MG63 (cell line): ENCODE data around the gene ATP8B2. TPM values are rescaled to one million over a fixed set of nuclear protein-coding genes. Genes with fewer than 3 reads are reported as not detected.
"Not testable (repeated sequence)": the region's sequence is repeated elsewhere in the genome, so short reads cannot be mapped to it uniquely, and the experiment has no call there.

Source experiments
- DNase-seq: peaks from one replicate; pipeline ENCODE4 v3.0.0-alpha.2; 2020
- H3K27me3 ChIP-seq: fragments of 250-450 bp; sonication (Bioruptor Pico); 2 replicates; pipeline ENCODE4 v1.5.1; 2020; ENCODE audit warnings: mild to moderate bottlenecking, moderate library complexity
- H3K36me3 ChIP-seq: fragments of 250-450 bp; sonication (Bioruptor Pico); 2 replicates; pipeline ENCODE4 v1.5.1; 2020; ENCODE audit warnings: mild to moderate bottlenecking, moderate library complexity
- H3K4me3 ChIP-seq: fragments of 250-450 bp; sonication (Bioruptor Pico); 2 replicates; pipeline ENCODE4 v1.5.1; 2020; ENCODE audit warnings: mild to moderate bottlenecking, moderate library complexity
- H3K9me3 ChIP-seq: fragments of 250-450 bp; sonication (Bioruptor Pico); 2 replicates; pipeline ENCODE4 v1.5.1; 2020; ENCODE audit warnings: mild to moderate bottlenecking, moderate library complexity
- total RNA-seq: library from RNA; depleted of rRNA; stranded (reverse); fragments of >200 nt; shearing (Covaris generic); gene quantifications from 2 replicates; pipeline ENCODE4 v1.2.3, GENCODE V29; 2014; ENCODE audit warnings: low replicate concordance

The ATP8B2 gene
- total RNA-seq, 1 experiment from 2014 or later, result 74.8 TPM

GRCh38 chr1:154353966-154354365 lies 28.6 kb downstream of the ATP8B2 start:
- H3K36me3 ChIP-seq, result peaks cover 7% of the 10 kb centered on the region
- no peak overlapping the region for H3K4me3 ChIP-seq
- no peaks in the 10 kb centered on the region for H3K27me3 ChIP-seq
- DNase-seq, result no peak
- no peaks in the 10 kb centered on the region for H3K9me3 ChIP-seq

GRCh38 chr1:154358519-154358918 lies 33.2 kb downstream of the ATP8B2 start:
- H3K27me3 ChIP-seq, result no peaks in the 10 kb centered on the region
- no peaks in the 10 kb centered on the region; the same call in 1 of the 2 replicates for H3K9me3 ChIP-seq
- no peaks in the 10 kb centered on the region for H3K36me3 ChIP-seq
- no peak for DNase-seq
- no peak overlapping the region for H3K4me3 ChIP-seq

DNA sequence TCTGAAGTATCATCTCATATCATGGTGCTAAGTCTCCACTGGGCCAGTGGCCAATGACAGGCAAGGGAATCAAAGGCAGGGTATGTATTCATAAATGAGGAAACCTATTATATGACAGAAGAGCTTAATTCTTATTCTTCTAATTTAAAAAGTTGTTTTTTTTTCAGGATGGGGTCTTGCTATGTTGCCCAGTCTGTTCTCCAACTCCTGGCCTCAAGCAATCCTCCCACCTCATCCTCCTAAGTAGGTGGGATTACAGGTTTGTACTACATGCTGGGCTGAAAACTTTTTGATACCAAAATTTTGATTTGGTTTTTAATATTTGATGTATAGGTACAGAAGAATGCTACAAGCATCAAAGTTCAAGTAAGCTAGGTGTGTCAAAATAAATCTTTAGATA lies 35.0 kb downstream of the ATP8B2 start:
- H3K27me3 ChIP-seq, result no peaks in the 10 kb centered on the region
- no peak for DNase-seq
- H3K9me3 ChIP-seq, result no peaks in the 10 kb centered on the region; the same call in 1 of the 2 replicates
- no peaks in the 10 kb centered on the region for H3K36me3 ChIP-seq
- H3K4me3 ChIP-seq, result no peak overlapping the region

- not testable (repeated sequence) for DNase-seq, H3K4me3 ChIP-seq, H3K36me3 ChIP-seq, H3K9me3 ChIP-seq, H3K27me3 ChIP-seq
Observed at GRCh38 chr1:154360881-154361280, 35.6 kb downstream of the ATP8B2 start.

- DNase-seq, result no peak
- no peak overlapping the region for H3K4me3 ChIP-seq
Observed at GRCh38 chr1:154361357-154361756, 36.0 kb downstream of the ATP8B2 start.

GRCh38 chr1:154371436-154371835 lies 46.1 kb downstream of the ATP8B2 start:
- Histone ChIP-seq H3K4me3 (no peak overlapping the region), H3K9me3 (no peaks in the 10 kb centered on the region), H3K27me3 (no peaks in the 10 kb centered on the region), H3K36me3 (no peaks in the 10 kb centered on the region)
- no peak for DNase-seq

More at GRCh38 chr1:154361357-154361756, 36.0 kb downstream of the ATP8B2 start:
- Histone ChIP-seq H3K27me3 (no peaks in the 10 kb centered on the region), H3K9me3 (no peaks in the 10 kb centered on the region; the same call in 1 of the 2 replicates), H3K36me3 (no peaks in the 10 kb centered on the region)

DNA sequence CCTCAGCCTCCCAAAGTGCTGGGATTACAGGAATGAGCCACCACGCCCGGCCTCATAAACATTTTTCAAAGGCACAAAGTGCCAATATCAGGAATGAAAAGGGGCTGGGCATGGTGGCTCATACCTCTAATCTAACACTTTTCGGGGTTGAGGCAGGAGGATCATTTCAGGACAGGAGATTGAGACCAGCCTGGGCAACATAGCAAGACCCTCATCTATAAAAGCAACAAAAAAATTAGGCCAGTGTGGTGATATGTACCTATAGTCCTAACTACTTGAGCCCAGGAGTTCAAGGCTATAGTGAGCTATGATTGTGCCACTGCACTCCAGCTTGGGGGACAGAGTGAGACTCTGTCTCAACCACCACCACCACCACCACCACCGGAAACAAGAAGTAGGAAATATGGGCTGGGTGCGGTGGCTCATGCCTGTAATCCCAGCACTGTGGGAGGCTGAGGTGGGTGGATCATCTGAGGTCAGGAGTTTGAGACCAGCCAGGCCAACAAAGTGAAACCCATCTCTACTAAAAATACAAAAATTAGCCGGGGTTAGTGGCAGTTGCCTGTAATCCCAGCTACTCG lies 48.5 kb downstream of the ATP8B2 start:
- not testable (repeated sequence) for H3K4me3 ChIP-seq, H3K9me3 ChIP-seq, DNase-seq, H3K36me3 ChIP-seq, H3K27me3 ChIP-seq

DNA sequence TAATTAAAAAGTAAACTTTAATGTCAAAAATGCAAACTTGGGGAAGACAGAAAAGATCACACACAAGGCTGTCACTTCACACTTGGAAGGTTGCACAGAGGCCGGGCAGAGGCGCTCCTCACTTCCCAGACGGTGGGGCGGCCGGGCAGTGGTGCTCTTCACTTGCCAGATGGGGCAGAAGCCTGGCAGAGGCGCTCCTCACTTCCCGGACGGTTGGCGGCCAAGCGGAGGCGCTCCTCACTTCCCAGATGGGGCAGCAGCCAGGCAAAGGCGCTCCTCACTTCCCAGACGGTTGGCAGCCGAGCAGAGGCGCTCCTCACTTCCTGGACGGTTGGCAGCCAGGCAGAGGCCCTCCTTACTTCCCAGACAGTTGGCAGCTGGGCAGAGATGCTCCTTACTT lies 54.0 kb downstream of the ATP8B2 start:
- Histone ChIP-seq H3K27me3 (no peaks in the 10 kb centered on the region), H3K36me3 (no peaks in the 10 kb centered on the region), H3K9me3 (no peaks in the 10 kb centered on the region), H3K4me3 (no peak overlapping the region)
- DNase-seq, result no peak

GRCh38 chr1:154384650-154385489 lies 59.5 kb downstream of the ATP8B2 start:
- H3K27me3 ChIP-seq, result no peaks in the 10 kb centered on the region
- no peaks in the 10 kb centered on the region for H3K36me3 ChIP-seq
- H3K4me3 ChIP-seq, result no peak overlapping the region
- H3K9me3 ChIP-seq, result no peaks in the 10 kb centered on the region; the same call in 1 of the 2 replicates
- no peak for DNase-seq

- Histone ChIP-seq H3K27me3 (no peaks in the 10 kb centered on the region), H3K4me3 (no peak overlapping the region), H3K9me3 (no peaks in the 10 kb centered on the region; the same call in 1 of the 2 replicates), H3K36me3 (no peaks in the 10 kb centered on the region)
- no peak for DNase-seq
Observed at GRCh38 chr1:154386643-154387352, 61.5 kb downstream of the ATP8B2 start.

GRCh38 chr1:154391086-154391770 lies 65.9 kb downstream of the ATP8B2 start:
- H3K4me3 ChIP-seq, result no peak overlapping the region
- no peaks in the 10 kb centered on the region for H3K27me3 ChIP-seq
- no peak for DNase-seq
- H3K9me3 ChIP-seq, result peaks cover 4% of the 10 kb centered on the region
- no peaks in the 10 kb centered on the region for H3K36me3 ChIP-seq

DNA sequence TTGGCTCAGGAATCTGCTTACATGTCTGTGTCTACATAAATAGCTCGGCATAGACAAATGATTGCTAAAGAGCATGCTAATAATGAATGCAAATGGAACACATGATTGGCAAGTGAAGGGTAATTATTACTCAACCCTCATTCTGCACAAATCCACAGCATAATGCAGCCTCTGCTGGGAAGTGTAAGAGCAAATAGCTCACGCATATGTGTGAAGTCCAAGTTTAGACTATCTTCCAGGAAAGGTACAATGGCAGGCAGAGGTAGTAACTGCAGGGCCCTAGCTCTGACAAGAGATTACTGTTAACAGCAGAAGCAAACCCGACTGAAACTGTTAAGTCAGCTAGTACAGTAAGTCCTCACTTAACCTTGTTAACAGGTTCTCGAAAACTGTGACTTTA lies 72.8 kb downstream of the ATP8B2 start:
- Histone ChIP-seq H3K4me3 (no peak overlapping the region), H3K9me3 (peaks cover 5% of the 10 kb centered on the region; the same call in 1 of the 2 replicates), H3K36me3 (no peaks in the 10 kb centered on the region), H3K27me3 (no peaks in the 10 kb centered on the region)
- no peak for DNase-seq

DNA sequence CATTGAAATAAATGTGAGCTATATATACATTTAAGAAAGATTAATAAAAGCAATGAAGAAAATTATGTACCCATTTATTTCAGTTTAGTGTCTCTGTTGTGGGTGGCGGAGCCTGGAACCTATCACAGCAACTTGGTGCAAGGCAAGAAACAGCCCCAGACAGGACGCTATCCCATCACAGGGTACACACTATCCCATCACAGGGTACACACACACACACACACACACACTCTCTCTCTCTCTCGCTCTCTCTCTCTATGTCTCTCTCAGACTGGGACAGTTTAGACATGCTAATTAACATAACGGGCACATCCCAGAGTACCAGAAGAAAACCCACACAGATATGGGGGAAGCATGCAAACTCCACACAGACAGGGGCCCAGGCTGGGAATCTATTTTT lies 73.4 kb downstream of the ATP8B2 start:
- H3K36me3 ChIP-seq, result no peaks in the 10 kb centered on the region
- H3K4me3 ChIP-seq, result no peak overlapping the region
- H3K9me3 ChIP-seq, result peaks cover 5% of the 10 kb centered on the region; the same call in 1 of the 2 replicates
- no peaks in the 10 kb centered on the region for H3K27me3 ChIP-seq
- no peak for DNase-seq

DNA sequence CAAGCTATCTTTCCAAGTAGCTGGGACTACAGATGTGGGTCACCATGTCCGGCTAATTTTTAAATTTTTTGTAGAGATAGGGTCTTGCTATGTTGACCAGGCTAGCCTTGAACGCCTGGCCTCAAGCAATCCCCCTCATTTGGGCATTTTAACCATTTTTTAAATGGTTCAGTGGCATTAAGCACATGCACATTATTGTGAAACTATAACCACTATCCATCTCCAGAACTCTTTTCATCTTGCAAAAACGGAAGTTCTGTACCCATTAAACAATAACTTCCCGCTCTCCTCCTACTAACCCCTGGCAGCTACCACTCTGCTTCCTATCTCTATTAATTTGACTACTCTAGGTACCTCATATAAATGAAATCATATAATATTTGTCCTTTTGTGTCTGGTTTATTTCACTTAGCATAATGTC lies 75.1 kb downstream of the ATP8B2 start:
- no peaks in the 10 kb centered on the region for H3K36me3 ChIP-seq
- H3K4me3 ChIP-seq, result no peak overlapping the region
- DNase-seq, result no peak
- no peaks in the 10 kb centered on the region for H3K27me3 ChIP-seq
- H3K9me3 ChIP-seq, result peaks cover 5% of the 10 kb centered on the region; the same call in 1 of the 2 replicates
